MM.1S (cell line): ENCODE data around the gene STYX.

Source experiments
- EZH2 ChIP-seq: fragments of 300-600 bp; sonication (generic); optimal IDR thresholded peaks from 2 replicates; pipeline ENCODE3; 2017; ENCODE audit warnings: low read depth, mild to moderate bottlenecking, antibody characterized with exemption, low read length, mixed read lengths
- EZH2phosphoT487 ChIP-seq: fragments of 300-600 bp; sonication (generic); IDR thresholded peaks from 2 replicates; pipeline ENCODE4 v1.6.1; 2018; ENCODE audit warnings: antibody characterized with exemption, low read length
- TF ChIP-seq, protein P1 (sequence below): fragments of 300-600 bp; sonication (generic); IDR thresholded peaks from 2 replicates; pipeline ENCODE4 v1.5.1; 2016; ENCODE audit warnings: antibody characterized with exemption, low read length, mixed read lengths

DNA sequence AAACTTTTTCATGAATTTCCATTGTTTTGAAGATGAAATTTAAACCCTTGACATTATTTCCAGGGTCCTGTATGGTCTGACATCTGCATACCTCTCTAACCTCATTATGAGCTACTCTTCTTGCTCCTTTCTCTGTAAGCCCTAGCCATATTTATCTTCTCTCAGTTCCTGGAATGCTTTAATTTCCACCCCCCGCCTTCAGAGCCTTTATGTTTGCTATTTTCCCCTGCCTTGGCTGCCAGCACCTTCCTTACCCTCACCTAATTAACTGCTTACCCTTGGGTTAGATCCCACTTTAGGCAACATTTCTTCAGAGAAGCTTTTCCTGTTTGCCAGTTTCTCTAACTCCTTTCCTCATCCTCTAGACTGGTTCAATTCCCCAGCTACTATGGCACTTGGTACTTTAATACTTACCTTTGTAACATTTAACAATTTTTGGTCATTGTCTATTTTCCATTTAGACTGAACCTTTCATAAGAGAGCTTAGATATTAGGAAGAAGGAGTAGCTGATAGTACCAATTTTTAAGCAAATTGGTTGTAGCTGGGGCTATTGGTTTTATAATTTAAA, 6.0 kb downstream of the STYX start:
- TF ChIP-seq, protein P1, sequence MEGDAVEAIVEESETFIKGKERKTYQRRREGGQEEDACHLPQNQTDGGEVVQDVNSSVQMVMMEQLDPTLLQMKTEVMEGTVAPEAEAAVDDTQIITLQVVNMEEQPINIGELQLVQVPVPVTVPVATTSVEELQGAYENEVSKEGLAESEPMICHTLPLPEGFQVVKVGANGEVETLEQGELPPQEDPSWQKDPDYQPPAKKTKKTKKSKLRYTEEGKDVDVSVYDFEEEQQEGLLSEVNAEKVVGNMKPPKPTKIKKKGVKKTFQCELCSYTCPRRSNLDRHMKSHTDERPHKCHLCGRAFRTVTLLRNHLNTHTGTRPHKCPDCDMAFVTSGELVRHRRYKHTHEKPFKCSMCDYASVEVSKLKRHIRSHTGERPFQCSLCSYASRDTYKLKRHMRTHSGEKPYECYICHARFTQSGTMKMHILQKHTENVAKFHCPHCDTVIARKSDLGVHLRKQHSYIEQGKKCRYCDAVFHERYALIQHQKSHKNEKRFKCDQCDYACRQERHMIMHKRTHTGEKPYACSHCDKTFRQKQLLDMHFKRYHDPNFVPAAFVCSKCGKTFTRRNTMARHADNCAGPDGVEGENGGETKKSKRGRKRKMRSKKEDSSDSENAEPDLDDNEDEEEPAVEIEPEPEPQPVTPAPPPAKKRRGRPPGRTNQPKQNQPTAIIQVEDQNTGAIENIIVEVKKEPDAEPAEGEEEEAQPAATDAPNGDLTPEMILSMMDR, result no peak
- no peak for TF ChIP-seq EZH2
- TF ChIP-seq EZH2phosphoT487, result no peak
